ENCODE results near the gene ARID3A.

The ARID3A gene

DNA sequence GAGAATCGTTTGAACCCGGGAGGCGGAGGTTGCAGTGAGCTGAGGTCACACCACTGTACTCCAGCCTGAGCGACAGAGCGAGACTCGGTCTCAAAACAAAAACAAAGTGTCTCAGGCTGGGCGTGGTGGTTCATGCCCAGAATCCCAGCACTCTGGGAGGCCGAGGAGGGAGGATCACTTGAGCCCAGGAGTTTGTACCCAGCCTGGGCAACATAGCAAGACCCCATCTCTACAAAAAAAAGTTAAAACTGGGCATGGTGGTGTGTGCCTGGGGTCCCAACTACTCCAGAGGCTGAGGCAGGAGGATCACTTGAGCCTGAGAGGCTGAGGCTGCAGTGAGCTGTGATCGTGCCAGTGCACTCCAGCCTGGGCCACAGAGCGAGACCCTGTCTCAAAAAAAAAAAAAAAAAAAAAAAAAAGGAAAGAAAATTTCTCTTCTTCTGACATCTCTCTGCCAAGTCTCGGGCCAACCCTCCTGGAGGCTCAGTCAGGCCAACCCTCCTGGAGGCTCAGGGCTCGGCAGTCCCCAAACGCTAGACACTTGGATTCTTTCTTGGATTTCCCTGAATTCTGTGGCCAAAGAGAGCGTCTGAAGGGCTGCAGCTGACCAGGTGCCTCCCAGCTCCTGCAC lies 26.3 kb downstream of the ARID3A start:
- Histone ChIP-seq H3K9me3 (replicated peaks in 1 of 2; ENCODE audit: control insufficient read depth in 2 of 2, insufficient read depth in 1 of 2, low read depth in 1 of 2, low read length in 2 of 2) (no peaks in the 10 kb centered on the region), H2BK15ac (ENCODE audit: low read length) (peak overlapping the region; percentile 75), H3K27me3 (ENCODE audit: control insufficient read depth in 3 of 3, insufficient read depth in 3 of 3, low read depth in 1 of 3, low read length in 3 of 3) (no peaks in the 10 kb centered on the region), H2AK5ac (ENCODE audit: low read depth, low read length) (peak overlapping the region; percentile 95), H3K79me1 (ENCODE audit: low read depth, low read length) (peaks cover 27% of the 10 kb centered on the region), H3K18ac (ENCODE audit: low read length) (peak overlapping the region; percentile 83), H3K9ac (ENCODE audit: low read depth, low read length, poor library complexity) (no peak overlapping the region), H3K14ac (ENCODE audit: low read length) (no peak overlapping the region), H4K8ac (ENCODE audit: low read depth, low read length) (no peak overlapping the region), H4K91ac (ENCODE audit: low read depth, low read length, poor library complexity) (no peak overlapping the region), H3K36me3 (replicated peaks in 1 of 2; ENCODE audit: control insufficient read depth in 2 of 2, insufficient read depth in 2 of 2, low read length in 2 of 2) (peaks cover 7 to 13% of the 10 kb centered on the region in 2 donors), H3K4me3 (ENCODE audit: low read length in 2 of 2) (no peak overlapping the region), H3K4me2 (ENCODE audit: insufficient read depth, low read length, poor library complexity, severe bottlenecking) (no peak overlapping the region), H3K4ac (ENCODE audit: low read length) (no peak overlapping the region), H2BK5ac (ENCODE audit: low read length) (peak overlapping the region; percentile 96), H3K27ac (replicated peaks; ENCODE audit: low read length) (peak overlapping the region; percentile 58), H3K23ac (ENCODE audit: low read depth, low read length, poor library complexity) (no peak overlapping the region), H2BK120ac (ENCODE audit: low read depth, low read length) (peak overlapping the region; percentile 94), H2AFZ (ENCODE audit: low read length) (no peak overlapping the region), H3K4me1 (ENCODE audit: control insufficient read depth in 2 of 2, insufficient read depth in 1 of 2, low read depth in 1 of 2, low read length in 2 of 2) (peaks cover 32 to 35% of the 10 kb centered on the region in 2 donors), H2BK12ac (ENCODE audit: low read length) (no peak overlapping the region)
- no peak for DNase-seq (ENCODE audit: low spot score)
- no CpG with 5 or more reads among the region's 14 CpGs for WGBS, 2 donors (ENCODE audit: extremely low coverage in 2 of 2, insufficient read length in 2 of 2, insufficient replicate concordance in 1 of 2)

DNA sequence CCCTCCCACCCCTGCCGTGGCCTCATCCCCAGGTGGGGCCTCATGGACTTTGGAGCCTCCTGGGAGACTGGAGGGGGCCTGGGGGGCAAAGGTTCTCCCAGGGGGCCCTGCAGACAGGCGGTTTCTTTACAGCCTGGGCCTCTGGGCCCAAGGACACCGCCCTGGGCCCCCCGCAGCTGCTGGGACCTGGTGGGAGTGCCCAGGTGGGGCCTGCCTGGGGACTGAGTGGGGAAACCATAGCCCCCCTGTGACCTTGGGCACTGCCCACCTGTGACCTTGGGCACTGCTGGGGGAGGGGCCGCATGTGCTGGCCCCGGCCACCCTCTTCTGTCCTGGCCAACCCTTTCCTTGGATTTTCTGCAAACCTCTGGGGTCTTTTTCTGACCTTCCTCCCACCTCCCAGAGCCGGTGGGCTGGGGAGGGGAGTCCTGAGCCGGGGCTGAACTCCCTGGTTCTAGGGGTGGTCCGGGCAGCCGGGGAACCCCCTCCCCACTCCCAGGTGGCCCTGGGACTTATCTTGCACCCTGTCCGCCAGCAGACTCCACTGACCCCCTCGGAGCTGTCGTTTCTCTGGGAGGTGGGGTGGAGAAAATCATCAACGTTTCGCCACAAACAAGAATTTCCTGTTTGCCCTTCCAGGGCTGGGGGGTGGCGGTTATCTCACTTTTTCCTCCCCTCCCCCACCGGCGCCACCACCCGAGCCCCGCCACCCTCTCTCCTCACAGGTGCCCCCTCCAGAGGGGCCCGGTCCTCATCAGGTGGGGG lies 27.0 kb downstream of the ARID3A start:
- Histone ChIP-seq H3K4me1 (ENCODE audit: control insufficient read depth in 2 of 2, insufficient read depth in 1 of 2, low read depth in 1 of 2, low read length in 2 of 2) (peaks cover 35 to 38% of the 10 kb centered on the region in 2 donors), H2BK120ac (ENCODE audit: low read depth, low read length) (peak overlapping the region; percentile 94), H3K79me1 (ENCODE audit: low read depth, low read length) (peaks cover 21% of the 10 kb centered on the region), H3K23ac (ENCODE audit: low read depth, low read length, poor library complexity) (peak overlapping the region; percentile 43), H3K14ac (ENCODE audit: low read length) (no peak overlapping the region), H2AFZ (ENCODE audit: low read length) (no peak overlapping the region), H3K27me3 (ENCODE audit: control insufficient read depth in 3 of 3, insufficient read depth in 3 of 3, low read depth in 1 of 3, low read length in 3 of 3) (no peaks in the 10 kb centered on the region), H2AK5ac (ENCODE audit: low read depth, low read length) (peak overlapping the region; percentile 95), H3K9ac (ENCODE audit: low read depth, low read length, poor library complexity) (peak overlapping the region; percentile 4), H3K4ac (ENCODE audit: low read length) (no peak overlapping the region), H3K36me3 (replicated peaks in 1 of 2; ENCODE audit: control insufficient read depth in 2 of 2, insufficient read depth in 2 of 2, low read length in 2 of 2) (peaks cover 2 to 7% of the 10 kb centered on the region in 2 donors), H4K91ac (ENCODE audit: low read depth, low read length, poor library complexity) (no peak overlapping the region), H2BK12ac (ENCODE audit: low read length) (no peak overlapping the region), H3K18ac (ENCODE audit: low read length) (peak overlapping the region; percentile 83), H3K9me3 (replicated peaks in 1 of 2; ENCODE audit: control insufficient read depth in 2 of 2, insufficient read depth in 1 of 2, low read depth in 1 of 2, low read length in 2 of 2) (no peaks in the 10 kb centered on the region), H2BK5ac (ENCODE audit: low read length) (peak overlapping the region; percentile 96), H3K4me3 (ENCODE audit: low read length in 2 of 2) (no peak overlapping the region), H4K8ac (ENCODE audit: low read depth, low read length) (no peak overlapping the region), H3K4me2 (ENCODE audit: insufficient read depth, low read length, poor library complexity, severe bottlenecking) (peak overlapping the region; percentile 25), H2BK15ac (ENCODE audit: low read length) (peak overlapping the region; percentile 75), H3K27ac (replicated peaks; ENCODE audit: low read length) (peak overlapping the region; percentile 58)
- no CpG with 5 or more reads among the region's 21 CpGs for WGBS, 2 donors (ENCODE audit: extremely low coverage in 2 of 2, insufficient read length in 2 of 2, insufficient replicate concordance in 1 of 2)
- DNase-seq (ENCODE audit: low spot score) = no peak

DNA sequence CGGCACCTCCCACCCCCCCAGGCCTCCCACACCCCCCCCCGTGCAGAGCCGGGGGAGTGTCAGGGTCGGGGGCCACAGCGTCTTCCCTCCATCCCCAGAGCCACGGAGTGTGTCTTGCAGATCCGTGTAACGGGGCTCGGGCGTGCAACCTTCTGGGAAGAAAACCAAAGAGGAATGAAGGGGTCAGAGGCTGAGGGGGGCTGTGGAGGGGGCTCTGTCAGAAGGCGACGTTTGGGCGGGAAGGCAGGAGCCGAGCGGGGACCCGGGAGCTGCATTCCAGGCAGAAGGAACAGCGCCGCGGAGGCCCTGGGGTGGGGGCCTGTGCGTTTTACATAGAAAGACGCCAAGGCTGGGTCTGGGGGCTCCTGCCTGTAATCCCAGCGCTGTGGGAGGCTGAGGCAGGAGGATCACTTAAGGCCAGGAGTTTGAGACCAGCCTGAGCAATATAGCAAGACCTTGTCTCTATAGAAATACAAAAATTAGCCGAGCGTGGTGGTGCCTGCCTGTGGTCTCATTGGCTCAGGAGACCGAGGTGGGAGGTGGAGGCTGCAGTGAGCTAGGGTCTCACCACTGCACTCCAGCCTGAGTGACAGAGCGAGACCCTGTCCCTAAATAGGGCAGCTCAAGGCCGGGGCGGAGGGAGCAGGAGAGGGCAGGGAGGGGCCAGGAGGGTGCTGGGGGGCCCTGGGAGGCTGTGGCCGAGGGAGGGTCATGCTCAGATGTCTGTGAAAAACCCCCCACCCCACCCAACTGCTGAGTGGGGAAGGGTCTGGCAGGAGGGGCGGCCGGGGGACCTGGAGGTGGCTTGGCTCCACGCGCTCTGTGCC lies 27.8 kb downstream of the ARID3A start:
- Histone ChIP-seq H2BK5ac (ENCODE audit: low read length) (peak overlapping the region; percentile 96), H3K9me3 (replicated peaks in 1 of 2; ENCODE audit: control insufficient read depth in 2 of 2, insufficient read depth in 1 of 2, low read depth in 1 of 2, low read length in 2 of 2) (no peaks in the 10 kb centered on the region), H3K27ac (replicated peaks; ENCODE audit: low read length) (peak overlapping the region; percentile 96), H3K4me1 (ENCODE audit: control insufficient read depth in 2 of 2, insufficient read depth in 1 of 2, low read depth in 1 of 2, low read length in 2 of 2) (peaks cover 35 to 38% of the 10 kb centered on the region in 2 donors), H2BK120ac (ENCODE audit: low read depth, low read length) (peak overlapping the region; percentile 94), H3K79me1 (ENCODE audit: low read depth, low read length) (peaks cover 18% of the 10 kb centered on the region), H3K9ac (ENCODE audit: low read depth, low read length, poor library complexity) (no peak overlapping the region), H3K36me3 (replicated peaks in 1 of 2; ENCODE audit: control insufficient read depth in 2 of 2, insufficient read depth in 2 of 2, low read length in 2 of 2) (peaks cover 0 to 3% of the 10 kb centered on the region in 2 donors), H4K8ac (ENCODE audit: low read depth, low read length) (no peak overlapping the region), H2BK15ac (ENCODE audit: low read length) (peak overlapping the region; percentile 71), H3K4me2 (ENCODE audit: insufficient read depth, low read length, poor library complexity, severe bottlenecking) (peak overlapping the region; percentile 25), H2AK5ac (ENCODE audit: low read depth, low read length) (peak overlapping the region; percentile 95), H3K18ac (ENCODE audit: low read length) (peak overlapping the region; percentile 96), H4K91ac (ENCODE audit: low read depth, low read length, poor library complexity) (peak overlapping the region; percentile 72), H2AFZ (ENCODE audit: low read length) (no peak overlapping the region), H3K4ac (ENCODE audit: low read length) (peak overlapping the region; percentile 76), H3K23ac (ENCODE audit: low read depth, low read length, poor library complexity) (peak overlapping the region; percentile 55), H3K27me3 (ENCODE audit: control insufficient read depth in 3 of 3, insufficient read depth in 3 of 3, low read depth in 1 of 3, low read length in 3 of 3) (no peaks in the 10 kb centered on the region), H3K14ac (ENCODE audit: low read length) (peak overlapping the region; percentile 8), H2BK12ac (ENCODE audit: low read length) (peak overlapping the region; percentile 47), H3K4me3 (ENCODE audit: low read length in 2 of 2) (no peak overlapping the region)
- DNase-seq (ENCODE audit: low spot score) = no peak
- WGBS, 2 donors (ENCODE audit: extremely low coverage in 2 of 2, insufficient read length in 2 of 2, insufficient replicate concordance in 1 of 2) = no CpG with 5 or more reads among the region's 33 CpGs

All from neuronal stem cell (in vitro differentiated cells).